GM12878 (cell line): ENCODE data around the gene OSBPL3. TPM values are rescaled to one million over a fixed set of nuclear protein-coding genes. Genes with fewer than 3 reads are reported as not detected.

ENCODE experiments used
- ATAC-seq: fragments of 200-7000 bp; cut with Tn5 transposase; 3 replicates; pipeline ENCODE4 v1.9.1; 2020; ENCODE audit warnings: mild to moderate bottlenecking, moderate library complexity
- BruUV-seq: library from RNA; stranded (reverse); fragments of 400-500 nt; replicated peaks from 2 replicates; lab custom pipeline; 2021; lab: Mats Ljungman, UMichigan
- CTCF ChIA-PET: fragments of 300-600 bp; sonication (Branson Sonifier 250); formaldehyde crosslinking; extraction: SDS; loops from one replicate; lab custom pipeline; 2021; ENCODE audit warnings: inconsistent platforms; lab: Yijun Ruan, JAX
- POLR2A ChIA-PET: fragments of 350-600 bp; formaldehyde crosslinking; extraction: SDS; loops from one replicate; lab custom pipeline; 2021; ENCODE audit warnings: inconsistent platforms; lab: Charles Lee
- RAD21 ChIA-PET: fragments of 300-600 bp; sonication (Branson Sonifier 250); formaldehyde crosslinking; loops from one replicate; lab custom pipeline; 2023; ENCODE audit warnings: antibody characterized with exemption; ENCODE audit not compliant: unreplicated experiment; lab: Charles Lee
- SMC1A ChIA-PET: fragments of 300-600 bp; sonication (Branson Sonifier 250); formaldehyde crosslinking; loops from one replicate; lab custom pipeline; 2023; ENCODE audit not compliant: unreplicated experiment, uncharacterized antibody; lab: Charles Lee
- DNase-seq: peaks from one replicate; pipeline ENCODE4 v3.0.0-alpha.2; 2011; ENCODE audit warnings: low read depth, low spot score
- FAIRE-seq: peaks from 3 replicates; lab custom pipeline; 2011; peaks lifted over from hg19 to GRCh38; lab: Jason Lieb, UNC
- H2AFZ ChIP-seq: 2 replicates; pipeline ENCODE4 v1.6.0; 2011; ENCODE audit warnings: low read depth, low read length, control low read depth; ENCODE audit not compliant: control insufficient read depth
- H3K27ac ChIP-seq: 2 replicates; pipeline ENCODE4 v1.5.1; 2011; ENCODE audit warnings: control low read depth; ENCODE audit not compliant: control insufficient read depth, insufficient read depth
- H3K27me3 ChIP-seq, 2 experiments: replicated peaks in 1 of 2; 2 replicates each; pipeline versions ENCODE4 v1.6.0 to v1.6.1; 2011; ENCODE audit warnings: low read length in 1 of 2; ENCODE audit not compliant: control insufficient read depth in 2 of 2, insufficient read depth in 2 of 2
- H3K36me3 ChIP-seq, 2 experiments: 2 replicates each; pipeline ENCODE4 v1.5.1; 2011; ENCODE audit warnings: low read length in 1 of 2; ENCODE audit not compliant: control insufficient read depth in 2 of 2, insufficient read depth in 2 of 2
- H3K4me1 ChIP-seq: 2 replicates; pipeline ENCODE4 v1.6.1; 2011; ENCODE audit warnings: mild to moderate bottlenecking, low read length, moderate library complexity, mixed read lengths; ENCODE audit not compliant: control insufficient read depth, insufficient read depth
- H3K4me2 ChIP-seq: 2 replicates; pipeline ENCODE4 v1.6.0; 2011; ENCODE audit warnings: control low read depth; ENCODE audit not compliant: control insufficient read depth, insufficient read depth
- H3K4me3 ChIP-seq: fragments of 200-600 bp; sonication (generic); 2 replicates; pipeline ENCODE4 v1.5.1; 2016
- H3K79me2 ChIP-seq: 2 replicates; pipeline ENCODE4 v1.6.0; 2011; ENCODE audit warnings: low read length; ENCODE audit not compliant: control insufficient read depth, insufficient read depth
- H3K9ac ChIP-seq: 2 replicates; pipeline ENCODE4 v1.8.0; 2011; ENCODE audit warnings: low read length, control low read depth, mixed read lengths; ENCODE audit not compliant: control insufficient read depth, insufficient read depth
- H3K9me3 ChIP-seq: replicated peaks from 3 replicates; pipeline ENCODE4 v1.5.1; 2011; ENCODE audit warnings: mild to moderate bottlenecking, low read length; ENCODE audit not compliant: control insufficient read depth, insufficient read depth
- H4K20me1 ChIP-seq: 2 replicates; pipeline ENCODE4 v1.6.0; 2011; ENCODE audit not compliant: control insufficient read depth, insufficient read depth
- BRCA1 ChIP-seq: IDR thresholded peaks from 2 replicates; pipeline ENCODE4 v1.6.1; 2011; ENCODE audit warnings: low read depth, low read length, improper control_type of control experiment
- ETV6 ChIP-seq, 2 experiments: fragments of 450-650 bp in 1 of 2; IDR thresholded peaks in 1 of 2; conservative IDR thresholded peaks in 1 of 2; 2 replicates each; pipeline ENCODE4 v1.6.1; 2014; ENCODE audit warnings: antibody characterized with exemption in 1 of 2, borderline replicate concordance in 1 of 2, low read depth in 1 of 2, mild to moderate bottlenecking in 1 of 2, moderate library complexity in 1 of 2
- HDGF ChIP-seq: fragments of 450-650 bp; IDR thresholded peaks from 2 replicates; pipeline ENCODE4 v1.6.1; 2016; ENCODE audit warnings: antibody characterized with exemption
- MEF2B ChIP-seq: fragments of 450-650 bp; IDR thresholded peaks from 2 replicates; pipeline ENCODE4 v1.6.1; 2018; ENCODE audit warnings: mild to moderate bottlenecking, moderate library complexity; ENCODE audit not compliant: partially characterized antibody, poor library complexity, severe bottlenecking
- MTA3 ChIP-seq: IDR thresholded peaks from 2 replicates; pipeline ENCODE4 v1.6.1; 2012; ENCODE audit warnings: low read length, inconsistent platforms, borderline replicate concordance
- RELA ChIP-seq: fragments of 450-650 bp; IDR thresholded peaks from 2 replicates; pipeline ENCODE4 v1.8.0; 2014; ENCODE audit warnings: borderline replicate concordance; ENCODE audit not compliant: partially characterized antibody
- in situ Hi-C: fragments of 300-500 bp; cut with MboI; formaldehyde crosslinking; loops from 9 replicates; pipeline ENCODE4 v1.14.3; 2018; ENCODE audit warnings: mixed read lengths
- intact Hi-C: fragments of 100-400 bp; cut with micrococcal nuclease; formaldehyde crosslinking; loops from one replicate; pipeline ENCODE4 v1.14.2; 2022; ENCODE audit not compliant: unreplicated experiment
- polyA plus RNA-seq, 11 experiments: library from polyadenylated mRNA; depleted of rRNA in 4 of 11; unstranded in 6 of 11; stranded (reverse) in 5 of 11; fragments of >200 nt; fragmentation: Nextera tagmentation in 4 of 11; fragmentation: Illumina TruSeq in 1 of 11; extraction: Ambion mirVana in 4 of 11; extraction: Trizol in 1 of 11; gene quantifications; 1 replicate in 1 of 11; 2 replicates in 10 of 11; pipeline versions ENCODE4 v1.2.1 to v1.2.3, GENCODE V29; 2011 to 2016; ENCODE audit warnings: inconsistent platforms in 2 of 11, missing spikeins in 2 of 11, low read depth in 1 of 11
- total RNA-seq, 4 experiments: library from RNA; depleted of rRNA in 3 of 4; stranded (reverse); fragments of >200 nt in 3 of 4; fragmentation: Illumina TruSeq in 1 of 4; extraction: Trizol in 1 of 4; gene quantifications; 2 replicates each; pipeline versions ENCODE4 v1.2.1 to v1.2.3, GENCODE V29; 2013 to 2021
- TF ChIP-seq, protein P1 (sequence below): fragments of 450-650 bp; IDR thresholded peaks from 2 replicates; pipeline ENCODE4 v1.6.1; 2016; ENCODE audit warnings: mild to moderate bottlenecking
- TF ChIP-seq, protein P2 (sequence below): IDR thresholded peaks from 2 replicates; pipeline ENCODE4 v1.6.1; 2012; ENCODE audit warnings: low read depth, low read length, improper control_type of control experiment

Gene OSBPL3
- total and polyA plus RNA-seq, 10 of the 15 experiments (the other 5 are each of a cell fraction or from before 2014, with no cell fraction given) = 6.1 to 46.6 (median 27.0) TPM

DNA sequence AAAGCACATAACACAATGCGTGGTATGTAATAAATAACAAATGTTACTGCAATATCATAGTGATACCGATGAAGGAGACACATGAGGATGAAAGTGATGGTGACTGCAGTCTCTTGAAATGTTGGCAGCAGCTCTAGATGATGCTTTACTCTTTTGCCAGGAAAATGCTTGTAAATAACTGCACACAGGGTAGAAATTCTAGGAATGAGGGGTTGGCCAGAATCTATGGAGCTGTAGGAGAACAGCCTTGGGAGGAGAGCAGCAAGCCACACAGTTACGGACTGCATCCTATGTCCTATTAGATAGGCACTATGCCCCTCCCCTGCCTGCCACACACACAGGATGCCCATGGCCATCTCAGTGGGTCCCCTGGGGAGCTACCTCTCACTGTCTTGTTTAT is 125.1 kb downstream of the OSBPL3 start (continued):
- TF ChIP-seq BRCA1 (no peak), HDGF (no peak)

GRCh38 chr7:24851786-24852185 is 128.2 kb downstream of the OSBPL3 start:
- in situ Hi-C loops = no loop called here
- TF ChIP-seq RELA (no peak), MEF2B (no peak), MTA3 (no peak), ETV6 (conservative IDR thresholded peaks at IDR 0.05 in 1 of 2, IDR thresholded peaks at IDR 0.05 in 1 of 2; ENCODE audit: borderline replicate concordance in 1 of 2, low read depth in 1 of 2) (no peak)
- TF ChIP-seq, protein P1, sequence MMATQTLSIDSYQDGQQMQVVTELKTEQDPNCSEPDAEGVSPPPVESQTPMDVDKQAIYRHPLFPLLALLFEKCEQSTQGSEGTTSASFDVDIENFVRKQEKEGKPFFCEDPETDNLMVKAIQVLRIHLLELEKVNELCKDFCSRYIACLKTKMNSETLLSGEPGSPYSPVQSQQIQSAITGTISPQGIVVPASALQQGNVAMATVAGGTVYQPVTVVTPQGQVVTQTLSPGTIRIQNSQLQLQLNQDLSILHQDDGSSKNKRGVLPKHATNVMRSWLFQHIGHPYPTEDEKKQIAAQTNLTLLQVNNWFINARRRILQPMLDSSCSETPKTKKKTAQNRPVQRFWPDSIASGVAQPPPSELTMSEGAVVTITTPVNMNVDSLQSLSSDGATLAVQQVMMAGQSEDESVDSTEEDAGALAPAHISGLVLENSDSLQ = peak; percentile 31; the same call in 1 of the 2 replicates
- TF ChIP-seq, protein P2, sequence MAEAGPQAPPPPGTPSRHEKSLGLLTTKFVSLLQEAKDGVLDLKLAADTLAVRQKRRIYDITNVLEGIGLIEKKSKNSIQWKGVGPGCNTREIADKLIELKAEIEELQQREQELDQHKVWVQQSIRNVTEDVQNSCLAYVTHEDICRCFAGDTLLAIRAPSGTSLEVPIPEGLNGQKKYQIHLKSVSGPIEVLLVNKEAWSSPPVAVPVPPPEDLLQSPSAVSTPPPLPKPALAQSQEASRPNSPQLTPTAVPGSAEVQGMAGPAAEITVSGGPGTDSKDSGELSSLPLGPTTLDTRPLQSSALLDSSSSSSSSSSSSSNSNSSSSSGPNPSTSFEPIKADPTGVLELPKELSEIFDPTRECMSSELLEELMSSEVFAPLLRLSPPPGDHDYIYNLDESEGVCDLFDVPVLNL = no peak
- intact Hi-C loops = no loop called here
- ATAC-seq = no peak
- H3K79me2 ChIP-seq = no peaks in the 10 kb centered on the region
- no peak for DNase-seq
- H3K9me3 ChIP-seq = no peaks in the 10 kb centered on the region
- ChIA-PET CTCF (interaction anchor here (0.7 to 1.2 kb wide), 5 partner anchors 20 to 246 kb away, joined by 3 to 5 read pairs (median 3); no protein-coding TSS in a partner anchor), POLR2A (interaction anchor here (1.3 kb wide), 1 partner anchor 59 kb away, joined by 3 read pairs; no protein-coding TSS in a partner anchor), RAD21 (no interaction called here), SMC1A (interaction anchor here (0.7 to 1.3 kb wide), 4 partner anchors 15 to 127 kb away, joined by 3 to 4 read pairs (median 3); no protein-coding TSS in a partner anchor)
- H3K4me1 ChIP-seq = peaks cover 10% of the 10 kb centered on the region
- H2AFZ ChIP-seq = no peak overlapping the region
- no peak overlapping the region for H3K4me3 ChIP-seq
- H4K20me1 ChIP-seq = no peaks in the 10 kb centered on the region
- no TSS peak for BruUV-seq
- H3K27me3 ChIP-seq = no peaks in the 10 kb centered on the region
- H3K36me3 ChIP-seq = peaks cover 4 to 20% of the 10 kb centered on the region in 2 experiments; a peak in 3 of 4 replicates
- H3K9ac ChIP-seq = no peak overlapping the region; the same call in 1 of the 2 replicates
- no peak overlapping the region for H3K27ac ChIP-seq
- no peak overlapping the region for H3K4me2 ChIP-seq
- no peak for FAIRE-seq
